Measurements from ENCODE around the gene SLC25A33.
"Not testable (repeated sequence)": the region's sequence is repeated elsewhere in the genome, so short reads cannot be mapped to it uniquely, and the experiment has no call there.

Gene SLC25A33

GRCh38 chr1:9539165-9539828 is at the start of gene SLC25A33:
TSS of gene SLC25A33 (plus strand) at chr1:9539465. CDS start at chr1:9539692, 227 bp downstream.
- DNase-seq: peak; percentile 96

- peak; percentile 85 for DNase-seq
Observed at GRCh38 chr1:9490605-9491339, 48.5 kb upstream of the SLC25A33 start.

- no peak for DNase-seq
Observed at GRCh38 chr1:9493326-9493725, 45.9 kb upstream of the SLC25A33 start.

- DNase-seq: peak; percentile 70
Observed at GRCh38 chr1:9494936-9495758, 44.1 kb upstream of the SLC25A33 start.

- DNase-seq: no peak
Observed at GRCh38 chr1:9495854-9496374, 43.4 kb upstream of the SLC25A33 start.

GRCh38 chr1:9500756-9501754 is 38.2 kb upstream of the SLC25A33 start:
- DNase-seq: no peak

- DNase-seq: no peak
Observed at GRCh38 chr1:9503001-9503675, 36.1 kb upstream of the SLC25A33 start.

GRCh38 chr1:9505143-9505542 is 34.1 kb upstream of the SLC25A33 start:
- DNase-seq: no peak

- no peak for DNase-seq
Observed at GRCh38 chr1:9506901-9507300, 32.4 kb upstream of the SLC25A33 start.

- no peak for DNase-seq
Observed at GRCh38 chr1:9510130-9510529, 29.1 kb upstream of the SLC25A33 start.

GRCh38 chr1:9515550-9515949 is 23.7 kb upstream of the SLC25A33 start:
- DNase-seq: not testable (repeated sequence)

GRCh38 chr1:9518454-9518998 is 20.7 kb upstream of the SLC25A33 start:
- DNase-seq: no peak

GRCh38 chr1:9520411-9520810 is 18.9 kb upstream of the SLC25A33 start:
- DNase-seq: no peak

- DNase-seq: peak; percentile 35
Observed at GRCh38 chr1:9529190-9529589, 10.1 kb upstream of the SLC25A33 start.

GRCh38 chr1:9530320-9530719 is 8.9 kb upstream of the SLC25A33 start:
- DNase-seq: no peak

GRCh38 chr1:9534953-9535352 is 4.3 kb upstream of the SLC25A33 start:
- no peak for DNase-seq

- no peak for DNase-seq
Observed at GRCh38 chr1:9536301-9536700, 3.0 kb upstream of the SLC25A33 start.

- DNase-seq: no peak
Observed at GRCh38 chr1:9537863-9538668, 1.2 kb upstream of the SLC25A33 start.

- no peak for DNase-seq
Observed at GRCh38 chr1:9538669-9539164, 548 bp upstream of the SLC25A33 start.
